GM20000 (cell line): ENCODE results near the gene ACSL5.

ENCODE experiments used
- DNase-seq: peaks from one replicate; pipeline ENCODE4 v3.0.0; 2012; ENCODE audit warnings: low spot score
- TF ChIP-seq, protein P1 (sequence below): IDR thresholded peaks from 2 replicates; pipeline ENCODE4 v1.5.1; 2012; ENCODE audit warnings: mild to moderate bottlenecking, control low read depth; ENCODE audit errors: extremely low read depth, missing control alignments

ACSL5 gene, protein sequence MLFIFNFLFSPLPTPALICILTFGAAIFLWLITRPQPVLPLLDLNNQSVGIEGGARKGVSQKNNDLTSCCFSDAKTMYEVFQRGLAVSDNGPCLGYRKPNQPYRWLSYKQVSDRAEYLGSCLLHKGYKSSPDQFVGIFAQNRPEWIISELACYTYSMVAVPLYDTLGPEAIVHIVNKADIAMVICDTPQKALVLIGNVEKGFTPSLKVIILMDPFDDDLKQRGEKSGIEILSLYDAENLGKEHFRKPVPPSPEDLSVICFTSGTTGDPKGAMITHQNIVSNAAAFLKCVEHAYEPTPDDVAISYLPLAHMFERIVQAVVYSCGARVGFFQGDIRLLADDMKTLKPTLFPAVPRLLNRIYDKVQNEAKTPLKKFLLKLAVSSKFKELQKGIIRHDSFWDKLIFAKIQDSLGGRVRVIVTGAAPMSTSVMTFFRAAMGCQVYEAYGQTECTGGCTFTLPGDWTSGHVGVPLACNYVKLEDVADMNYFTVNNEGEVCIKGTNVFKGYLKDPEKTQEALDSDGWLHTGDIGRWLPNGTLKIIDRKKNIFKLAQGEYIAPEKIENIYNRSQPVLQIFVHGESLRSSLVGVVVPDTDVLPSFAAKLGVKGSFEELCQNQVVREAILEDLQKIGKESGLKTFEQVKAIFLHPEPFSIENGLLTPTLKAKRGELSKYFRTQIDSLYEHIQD

DNA sequence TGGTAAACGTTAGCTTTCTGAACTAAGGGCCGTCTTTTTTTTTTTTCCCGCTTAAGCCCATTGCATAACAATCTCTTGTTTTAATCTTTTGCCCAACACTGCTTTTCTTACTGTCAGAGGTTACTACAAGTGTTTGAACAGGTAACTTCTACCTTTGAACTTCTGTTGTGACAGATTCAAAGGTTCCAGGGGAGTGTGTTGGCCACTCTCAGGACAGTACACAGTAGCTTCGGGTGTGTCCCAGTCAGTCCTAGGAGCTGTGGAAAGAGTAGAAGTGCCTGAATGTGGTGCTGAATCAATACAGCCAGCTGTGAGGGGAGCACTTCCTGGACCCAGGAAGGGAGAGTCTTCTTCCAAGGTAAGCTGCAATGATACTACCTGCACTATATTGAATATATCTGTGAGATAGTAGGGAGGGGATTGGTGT lies at the start of gene ACSL5:
Gene ACSL5 (plus strand): TSS at position 205 of the 427 bp plus-strand sequence. CDS start 20,831 bp downstream, outside the sequence.
- TF ChIP-seq, protein P1, sequence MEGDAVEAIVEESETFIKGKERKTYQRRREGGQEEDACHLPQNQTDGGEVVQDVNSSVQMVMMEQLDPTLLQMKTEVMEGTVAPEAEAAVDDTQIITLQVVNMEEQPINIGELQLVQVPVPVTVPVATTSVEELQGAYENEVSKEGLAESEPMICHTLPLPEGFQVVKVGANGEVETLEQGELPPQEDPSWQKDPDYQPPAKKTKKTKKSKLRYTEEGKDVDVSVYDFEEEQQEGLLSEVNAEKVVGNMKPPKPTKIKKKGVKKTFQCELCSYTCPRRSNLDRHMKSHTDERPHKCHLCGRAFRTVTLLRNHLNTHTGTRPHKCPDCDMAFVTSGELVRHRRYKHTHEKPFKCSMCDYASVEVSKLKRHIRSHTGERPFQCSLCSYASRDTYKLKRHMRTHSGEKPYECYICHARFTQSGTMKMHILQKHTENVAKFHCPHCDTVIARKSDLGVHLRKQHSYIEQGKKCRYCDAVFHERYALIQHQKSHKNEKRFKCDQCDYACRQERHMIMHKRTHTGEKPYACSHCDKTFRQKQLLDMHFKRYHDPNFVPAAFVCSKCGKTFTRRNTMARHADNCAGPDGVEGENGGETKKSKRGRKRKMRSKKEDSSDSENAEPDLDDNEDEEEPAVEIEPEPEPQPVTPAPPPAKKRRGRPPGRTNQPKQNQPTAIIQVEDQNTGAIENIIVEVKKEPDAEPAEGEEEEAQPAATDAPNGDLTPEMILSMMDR, result no peak
- no peak for DNase-seq

DNA sequence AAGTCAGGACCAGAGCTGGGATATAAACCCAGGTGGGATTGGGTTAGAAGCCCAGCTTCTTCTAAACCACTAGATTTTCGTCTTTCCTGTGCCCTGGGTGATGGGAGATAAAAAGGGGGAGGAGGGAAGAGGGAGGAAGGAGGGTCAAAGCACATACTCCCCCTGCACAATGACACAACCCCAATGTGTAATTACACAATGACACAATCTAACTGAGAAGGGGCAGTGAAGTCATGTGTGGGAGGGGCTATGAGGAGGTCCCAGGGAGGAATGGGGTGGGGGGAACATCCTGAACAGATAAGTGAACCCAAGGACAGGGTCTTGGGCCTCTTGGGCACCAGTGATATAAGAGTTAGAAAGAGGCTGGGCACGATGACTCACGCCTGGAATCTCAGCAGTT lies 46.2 kb upstream of the ACSL5 start:
- no peak for DNase-seq
- TF ChIP-seq, protein P1, result no peak

DNA sequence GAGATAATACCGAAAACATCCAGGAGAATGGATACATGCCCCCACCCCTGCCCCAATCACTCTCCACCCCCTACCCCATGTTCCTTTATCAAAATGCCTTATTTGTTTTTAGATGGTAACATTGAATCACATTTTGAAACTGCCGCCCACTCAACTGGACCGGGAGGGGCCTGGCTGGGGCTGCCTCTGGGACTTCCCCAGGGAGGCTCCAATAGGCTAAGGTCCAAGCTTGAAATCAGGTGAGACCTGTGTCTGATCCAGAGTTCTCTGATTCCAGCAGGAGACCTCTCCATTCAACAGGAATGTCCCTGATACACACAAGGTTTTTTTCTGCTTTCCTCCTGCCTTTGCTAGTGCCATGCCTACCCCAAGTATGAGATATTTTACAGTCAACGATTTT lies 43.8 kb upstream of the ACSL5 start:
- peak; percentile 46 for DNase-seq
- TF ChIP-seq, protein P1, result no peak

DNA sequence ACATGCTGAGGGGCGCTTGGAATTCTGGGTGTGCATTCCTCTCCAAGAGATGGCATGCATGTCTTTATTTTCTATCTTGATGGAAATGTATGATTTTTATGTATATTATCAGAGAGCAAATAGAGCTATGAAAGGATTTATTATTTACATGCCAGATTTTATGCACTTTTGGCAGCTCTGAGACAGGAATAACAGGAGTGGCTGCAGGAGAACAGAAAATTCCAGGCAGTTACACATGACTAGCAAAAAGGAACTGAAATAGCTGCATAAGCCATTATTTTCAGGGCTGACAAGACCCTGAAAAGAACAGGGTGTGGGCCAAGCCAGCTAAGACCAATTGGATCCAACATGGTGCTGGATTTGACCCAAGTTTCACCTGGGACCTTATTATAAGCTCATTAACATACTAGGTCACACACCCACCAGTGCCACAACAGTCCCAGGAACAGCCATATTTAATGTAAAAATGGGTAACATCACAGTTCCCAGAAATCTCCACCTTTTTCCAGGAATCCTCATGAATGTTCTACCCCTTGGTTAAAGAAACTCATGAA lies 43.2 kb upstream of the ACSL5 start:
- TF ChIP-seq, protein P1, result no peak
- no peak for DNase-seq

DNA sequence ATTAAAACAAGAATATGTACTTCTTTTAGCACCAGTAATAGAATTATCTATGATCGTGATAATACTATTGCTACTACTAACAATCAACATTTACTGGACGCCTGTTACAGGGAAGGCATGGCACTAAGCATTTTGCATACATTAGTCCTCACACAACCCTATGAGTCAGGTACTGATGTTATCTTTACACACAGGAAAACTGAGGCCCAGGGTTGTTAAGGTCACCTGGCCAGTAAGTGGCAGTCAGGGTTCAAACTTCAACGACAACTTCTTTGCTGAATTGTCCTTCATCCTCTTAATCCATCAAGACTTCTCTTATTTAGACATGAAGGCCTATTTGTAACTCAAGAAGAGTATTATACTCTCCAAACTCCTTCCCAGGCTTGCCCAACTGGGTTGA lies 41.9 kb upstream of the ACSL5 start:
- TF ChIP-seq, protein P1, result no peak
- no peak for DNase-seq

DNA sequence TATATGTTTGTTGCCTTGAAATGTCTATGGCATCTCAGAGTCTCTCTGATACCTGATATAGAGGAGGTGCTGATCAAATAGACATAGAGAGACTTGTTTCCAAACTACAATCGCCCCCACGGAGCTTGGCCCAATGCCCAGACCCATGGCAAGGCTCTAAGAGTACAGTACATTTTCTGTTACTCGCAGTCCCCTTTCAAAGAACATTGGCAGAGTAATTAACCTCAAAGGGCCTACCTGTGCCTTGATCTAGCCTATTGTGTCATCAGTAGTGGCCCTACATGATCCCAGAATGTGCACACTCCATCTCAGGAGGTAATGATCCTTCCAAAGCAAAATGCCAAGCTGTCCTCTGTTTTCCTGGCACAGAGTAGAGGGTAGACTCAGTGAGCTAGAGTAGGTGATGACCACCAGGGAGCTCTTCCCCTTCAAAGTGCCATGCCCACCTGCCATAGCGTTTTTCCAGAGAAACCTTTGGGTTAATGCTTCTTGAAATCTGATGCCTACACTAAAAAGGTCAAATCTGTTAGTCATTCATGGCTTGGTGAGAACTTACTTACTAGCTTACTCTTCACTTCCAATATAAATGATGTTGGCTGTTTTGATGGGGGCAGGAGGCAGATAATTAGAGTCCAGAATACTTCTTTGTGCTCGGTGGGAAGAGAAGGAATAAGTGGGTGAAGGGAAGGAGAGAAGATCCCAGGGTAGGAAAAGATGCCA lies 41.2 kb upstream of the ACSL5 start:
- no peak for DNase-seq
- TF ChIP-seq, protein P1, result no peak
